ENCODE measurements around the gene STARD13. TPM values are rescaled to one million over a fixed set of nuclear protein-coding genes. Genes with fewer than 3 reads are reported as not detected.

Gene STARD13
- total RNA-seq, 1 donor from 2014 or later, result 8.9 TPM

GRCh38 chr13:33089311-33089710 is 196.2 kb downstream of the STARD13 start:
- TF ChIP-seq, protein P1, sequence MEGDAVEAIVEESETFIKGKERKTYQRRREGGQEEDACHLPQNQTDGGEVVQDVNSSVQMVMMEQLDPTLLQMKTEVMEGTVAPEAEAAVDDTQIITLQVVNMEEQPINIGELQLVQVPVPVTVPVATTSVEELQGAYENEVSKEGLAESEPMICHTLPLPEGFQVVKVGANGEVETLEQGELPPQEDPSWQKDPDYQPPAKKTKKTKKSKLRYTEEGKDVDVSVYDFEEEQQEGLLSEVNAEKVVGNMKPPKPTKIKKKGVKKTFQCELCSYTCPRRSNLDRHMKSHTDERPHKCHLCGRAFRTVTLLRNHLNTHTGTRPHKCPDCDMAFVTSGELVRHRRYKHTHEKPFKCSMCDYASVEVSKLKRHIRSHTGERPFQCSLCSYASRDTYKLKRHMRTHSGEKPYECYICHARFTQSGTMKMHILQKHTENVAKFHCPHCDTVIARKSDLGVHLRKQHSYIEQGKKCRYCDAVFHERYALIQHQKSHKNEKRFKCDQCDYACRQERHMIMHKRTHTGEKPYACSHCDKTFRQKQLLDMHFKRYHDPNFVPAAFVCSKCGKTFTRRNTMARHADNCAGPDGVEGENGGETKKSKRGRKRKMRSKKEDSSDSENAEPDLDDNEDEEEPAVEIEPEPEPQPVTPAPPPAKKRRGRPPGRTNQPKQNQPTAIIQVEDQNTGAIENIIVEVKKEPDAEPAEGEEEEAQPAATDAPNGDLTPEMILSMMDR (conservative IDR thresholded peaks at IDR 0.05; ENCODE audit: low read depth, low read length), result no peak
- H3K4me3 ChIP-seq (ENCODE audit: low read depth, low read length), result no peak overlapping the region
- no peak for DNase-seq (ENCODE audit: low read depth)

- no peak overlapping the region for H3K4me3 ChIP-seq (ENCODE audit: low read depth, low read length)
- DNase-seq (ENCODE audit: low read depth), result no peak
- TF ChIP-seq, protein P1 (conservative IDR thresholded peaks at IDR 0.05; ENCODE audit: low read depth, low read length), result no peak
Measured at GRCh38 chr13:33087790-33088189, 197.8 kb downstream of the STARD13 start.

GRCh38 chr13:33087091-33087490 is 198.5 kb downstream of the STARD13 start:
- no peak for DNase-seq (ENCODE audit: low read depth)

DNA sequence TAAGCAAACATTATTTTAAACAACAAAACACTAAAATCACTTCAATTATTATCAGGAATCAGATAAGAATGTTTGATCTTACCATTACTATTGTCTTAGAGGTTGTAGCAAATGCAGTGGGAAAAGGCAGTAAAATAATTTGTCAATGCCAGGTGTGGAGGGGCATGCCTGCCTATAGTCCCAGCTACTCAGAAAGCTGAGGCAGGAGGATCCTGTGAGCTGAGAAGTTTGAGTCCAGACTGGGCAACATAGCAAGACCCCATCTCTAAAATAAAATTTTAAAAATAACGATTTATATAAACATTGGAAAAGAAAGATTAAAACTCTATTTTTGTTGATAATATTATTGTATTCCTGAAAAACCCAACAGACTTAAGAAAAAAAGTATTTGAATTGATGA is 202.5 kb downstream of the STARD13 start:
- DNase-seq (ENCODE audit: low read depth), result no peak
- TF ChIP-seq, protein P1 (conservative IDR thresholded peaks at IDR 0.05; ENCODE audit: low read depth, low read length), result no peak
- no peak overlapping the region for H3K4me3 ChIP-seq (ENCODE audit: low read depth, low read length)

More at GRCh38 chr13:33087091-33087490, 198.5 kb downstream of the STARD13 start:
- TF ChIP-seq, protein P1 (conservative IDR thresholded peaks at IDR 0.05; ENCODE audit: low read depth, low read length), result no peak
- H3K4me3 ChIP-seq (ENCODE audit: low read depth, low read length), result no peak overlapping the region

- H3K4me3 ChIP-seq (ENCODE audit: low read depth, low read length), result no peak overlapping the region
- DNase-seq (ENCODE audit: low read depth), result no peak
- TF ChIP-seq, protein P1 (conservative IDR thresholded peaks at IDR 0.05; ENCODE audit: low read depth, low read length), result no peak
Measured at GRCh38 chr13:33081666-33082065, 203.9 kb downstream of the STARD13 start.

- TF ChIP-seq, protein P1 (conservative IDR thresholded peaks at IDR 0.05; ENCODE audit: low read depth, low read length), result no peak
- DNase-seq (ENCODE audit: low read depth), result no peak
- no peak overlapping the region for H3K4me3 ChIP-seq (ENCODE audit: low read depth, low read length)
Measured at GRCh38 chr13:33080972-33081590, 204.5 kb downstream of the STARD13 start.

DNA sequence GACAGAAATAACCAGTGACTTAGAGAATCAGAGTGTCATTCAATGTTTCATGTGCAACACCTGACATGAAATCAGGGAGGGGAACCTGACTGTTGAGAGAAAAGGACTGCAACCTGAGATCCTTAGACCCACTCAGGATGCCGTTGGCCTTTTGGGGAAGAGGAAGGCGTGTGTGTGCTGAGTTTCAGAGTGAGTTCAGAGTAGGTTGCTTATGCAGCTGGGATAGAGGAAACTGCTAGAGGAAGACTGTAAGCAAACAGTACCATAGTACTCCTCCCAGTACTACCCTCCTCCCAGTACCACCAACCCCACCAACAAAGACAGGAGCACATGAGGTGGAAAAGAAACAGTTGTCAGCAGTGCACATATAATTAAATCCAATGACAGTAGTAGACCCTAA is 205.6 kb downstream of the STARD13 start:
- DNase-seq (ENCODE audit: low read depth), result no peak
- TF ChIP-seq, protein P1 (conservative IDR thresholded peaks at IDR 0.05; ENCODE audit: low read depth, low read length), result no peak
- no peak overlapping the region for H3K4me3 ChIP-seq (ENCODE audit: low read depth, low read length)

All from epithelial cell of proximal tubule (primary cell).